NCI-H128 (cell line): Measurements from ENCODE around the gene IQCF5.
"Not testable (repeated sequence)": the region's sequence is repeated elsewhere in the genome, so short reads cannot be mapped to it uniquely, and the experiment has no call there.

Source experiments
- DNase-seq: peaks from one replicate; lab custom pipeline; 2025; ENCODE audit not compliant: unreplicated experiment; lab: John Stamatoyannopoulos, UW

The IQCF5 gene

GRCh38 chr3:51875501-51875900, at the start of gene IQCF5:
IQCF5 (minus strand) TSS chr3:51875601; CDS start chr3:51875531, 70 bp downstream.
- no peak for DNase-seq

- no peak for DNase-seq
These were observed 45.7 kb upstream of the IQCF5 start for GRCh38 chr3:51921081-51921578.

- DNase-seq, result no peak
These were observed 41.0 kb upstream of the IQCF5 start for GRCh38 chr3:51916418-51916817.

DNA sequence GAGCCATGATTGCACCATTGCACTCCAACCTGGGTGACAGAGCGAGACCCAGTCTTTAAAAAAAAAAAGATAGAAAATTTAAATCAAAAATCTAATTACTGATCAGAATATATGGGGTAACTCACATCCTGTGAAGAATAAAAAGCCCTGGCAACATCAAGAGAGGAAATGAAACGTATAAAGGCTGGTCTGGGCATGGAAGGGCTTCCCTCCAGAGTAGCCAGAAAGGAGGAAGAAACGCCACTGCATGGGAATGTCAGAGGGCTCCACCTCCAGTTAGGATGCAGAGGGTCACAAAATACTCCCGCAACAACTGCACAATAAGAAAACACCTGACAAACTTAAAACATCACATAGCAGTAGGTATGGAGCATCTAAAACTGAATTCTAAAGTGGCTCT, 32.6 kb upstream of the IQCF5 start:
- DNase-seq, result no peak

- DNase-seq, result no peak
These were observed 28.8 kb upstream of the IQCF5 start for GRCh38 chr3:51904034-51904823.

DNA sequence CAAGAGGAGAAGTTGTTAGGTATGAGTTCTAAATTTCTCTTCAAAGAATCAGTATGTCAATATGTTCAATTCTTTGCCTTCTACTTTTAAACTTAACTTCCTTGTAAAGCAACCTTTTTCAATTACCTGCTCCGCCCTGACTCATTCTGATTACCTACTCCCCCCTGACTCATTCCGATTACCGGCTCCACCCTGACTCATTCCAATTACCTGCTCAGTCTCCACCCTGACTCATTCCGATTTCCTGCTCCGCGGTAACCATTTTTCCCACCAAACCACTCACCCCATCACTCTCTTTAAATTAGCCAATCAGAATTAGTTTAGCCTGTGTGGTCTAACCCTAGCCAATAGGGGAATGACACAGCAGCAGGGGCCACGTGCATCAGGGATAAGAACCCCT, 27.0 kb upstream of the IQCF5 start:
- DNase-seq, result not testable (repeated sequence)

- not testable (repeated sequence) for DNase-seq
These were observed 24.6 kb upstream of the IQCF5 start for GRCh38 chr3:51900043-51900442.

DNA sequence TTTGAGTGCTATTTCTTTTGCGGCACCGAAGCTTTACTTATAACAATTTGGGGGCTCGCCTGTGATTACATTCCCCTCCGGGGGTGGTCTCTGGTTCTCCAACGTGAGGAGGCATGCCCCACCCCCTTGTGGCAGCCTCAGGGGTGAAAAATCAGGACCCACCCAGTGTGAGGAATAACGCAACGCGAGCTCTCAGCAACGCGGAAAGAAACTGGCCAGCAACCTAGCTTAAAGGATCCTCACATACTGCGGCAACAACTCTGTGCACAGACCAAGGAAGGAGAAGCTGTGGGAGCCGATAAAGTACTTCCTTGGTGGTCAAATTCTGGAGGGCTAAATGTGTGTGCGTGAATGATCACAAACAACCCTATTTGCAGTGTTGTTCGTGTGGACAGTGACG, 22.0 kb upstream of the IQCF5 start:
- DNase-seq, result no peak

GRCh38 chr3:51896607-51897305, 21.4 kb upstream of the IQCF5 start:
- no peak for DNase-seq

- DNase-seq, result no peak
These were observed 19.5 kb upstream of the IQCF5 start for GRCh38 chr3:51894939-51895338.

DNA sequence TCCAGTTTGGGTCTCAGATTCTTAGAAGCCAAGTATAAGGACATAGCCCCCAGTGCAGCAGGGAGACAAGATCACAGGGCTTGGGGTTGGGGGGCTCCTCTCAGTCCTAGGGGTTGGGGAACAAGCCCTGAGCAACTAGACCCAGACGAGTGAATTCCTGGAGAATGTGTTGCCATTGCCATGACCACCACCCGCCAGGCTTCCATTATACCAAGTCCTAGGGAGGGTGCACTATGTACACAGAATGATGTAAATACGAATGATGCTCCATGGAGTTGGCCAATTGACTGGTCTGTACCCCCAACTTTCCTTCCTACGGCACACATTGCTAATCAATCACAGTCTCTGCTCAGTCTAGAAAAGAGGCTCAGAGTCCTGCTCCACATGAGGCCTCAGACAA, 19.0 kb upstream of the IQCF5 start:
- no peak for DNase-seq

GRCh38 chr3:51891242-51892039, 16.0 kb upstream of the IQCF5 start:
- no peak for DNase-seq

- no peak for DNase-seq
These were observed 13.2 kb upstream of the IQCF5 start for GRCh38 chr3:51888463-51889105.

GRCh38 chr3:51887620-51888019, 12.2 kb upstream of the IQCF5 start:
- DNase-seq, result no peak

- no peak for DNase-seq
These were observed 11.0 kb upstream of the IQCF5 start for GRCh38 chr3:51886447-51886846.

- no peak for DNase-seq
These were observed 4.5 kb upstream of the IQCF5 start for GRCh38 chr3:51879937-51880336.

DNA sequence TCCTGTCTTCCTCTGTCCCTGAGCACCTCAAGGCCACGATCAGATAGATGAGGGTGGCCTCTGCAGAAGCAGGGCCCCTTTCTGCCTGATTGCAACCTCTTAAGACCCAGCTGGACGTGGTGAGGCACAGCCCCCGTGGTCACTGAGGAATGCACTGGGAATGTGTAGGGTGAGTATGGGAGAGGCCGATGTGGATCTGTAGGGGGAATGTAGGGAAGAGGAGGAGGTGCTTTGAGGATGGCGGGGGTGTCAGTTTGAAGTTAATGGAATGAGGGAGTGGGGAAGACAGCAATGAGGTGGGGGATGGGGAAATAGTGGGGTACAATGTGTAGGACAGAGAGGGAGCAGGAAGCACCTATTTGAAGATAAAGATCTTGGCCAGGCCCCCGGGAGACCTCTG, 785 bp upstream of the IQCF5 start:
- no peak for DNase-seq

- DNase-seq, result no peak
These were observed 512 bp downstream of the IQCF5 start for GRCh38 chr3:51874889-51875288.

DNA sequence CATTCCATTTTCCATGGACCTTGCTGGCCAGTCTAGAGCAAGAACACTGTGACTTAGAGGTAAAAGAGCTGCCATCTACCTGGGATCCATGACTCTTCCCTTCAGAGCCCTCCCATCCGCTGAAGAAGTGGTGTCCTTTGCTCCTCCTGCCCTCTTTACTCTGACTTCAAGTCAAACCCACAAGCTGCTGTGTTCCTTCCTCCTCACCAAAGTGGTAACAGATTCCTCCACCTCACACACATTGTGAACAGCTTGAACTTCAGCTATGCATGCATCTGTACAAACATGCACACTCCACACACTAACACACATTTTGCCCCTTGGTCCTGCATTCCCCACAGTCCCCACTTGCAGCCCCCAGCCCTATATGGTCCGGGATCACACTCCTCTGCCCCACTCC, 990 bp downstream of the IQCF5 start:
- DNase-seq, result no peak

GRCh38 chr3:51873876-51874275, 1.5 kb downstream of the IQCF5 start:
- no peak for DNase-seq

DNA sequence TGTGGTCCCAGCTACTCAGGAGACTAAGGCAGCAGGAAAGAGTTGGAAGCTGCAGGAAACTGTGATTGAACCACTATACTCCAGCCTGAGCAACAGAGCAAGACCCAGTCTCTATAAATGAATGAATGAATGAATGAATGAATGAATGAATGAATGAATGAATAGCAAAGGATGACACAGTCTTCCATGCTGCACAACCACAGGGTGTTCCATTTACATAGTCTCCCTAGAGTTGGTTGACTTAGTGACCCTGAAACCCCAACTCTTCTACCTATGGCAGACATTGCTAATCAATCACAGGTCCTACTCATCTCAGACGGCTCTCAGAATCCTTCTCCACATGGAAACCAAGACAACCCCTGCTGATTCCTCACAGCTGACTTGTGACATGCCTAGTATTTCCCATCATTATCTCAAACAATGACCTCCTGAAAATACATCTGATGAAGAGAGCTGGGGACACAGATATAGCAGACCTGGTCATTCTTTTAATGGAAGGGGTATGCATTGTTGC, 2.1 kb downstream of the IQCF5 start:
- DNase-seq, result no peak
